Ecto neural progenitor cell (in vitro differentiated cells): ENCODE results near the gene SLC9B2.
A peak's percentile ranks its signal among the peaks of the same experiment; 100 is the strongest.
"Not testable (repeated sequence)": the region's sequence is repeated elsewhere in the genome, so short reads cannot be mapped to it uniquely, and the experiment has no call there.

Experiments
- DNase-seq: peaks from one replicate; pipeline ENCODE4 v3.0.0-alpha.2; 2018; ENCODE audit warnings: low spot score

SLC9B2 gene

DNA sequence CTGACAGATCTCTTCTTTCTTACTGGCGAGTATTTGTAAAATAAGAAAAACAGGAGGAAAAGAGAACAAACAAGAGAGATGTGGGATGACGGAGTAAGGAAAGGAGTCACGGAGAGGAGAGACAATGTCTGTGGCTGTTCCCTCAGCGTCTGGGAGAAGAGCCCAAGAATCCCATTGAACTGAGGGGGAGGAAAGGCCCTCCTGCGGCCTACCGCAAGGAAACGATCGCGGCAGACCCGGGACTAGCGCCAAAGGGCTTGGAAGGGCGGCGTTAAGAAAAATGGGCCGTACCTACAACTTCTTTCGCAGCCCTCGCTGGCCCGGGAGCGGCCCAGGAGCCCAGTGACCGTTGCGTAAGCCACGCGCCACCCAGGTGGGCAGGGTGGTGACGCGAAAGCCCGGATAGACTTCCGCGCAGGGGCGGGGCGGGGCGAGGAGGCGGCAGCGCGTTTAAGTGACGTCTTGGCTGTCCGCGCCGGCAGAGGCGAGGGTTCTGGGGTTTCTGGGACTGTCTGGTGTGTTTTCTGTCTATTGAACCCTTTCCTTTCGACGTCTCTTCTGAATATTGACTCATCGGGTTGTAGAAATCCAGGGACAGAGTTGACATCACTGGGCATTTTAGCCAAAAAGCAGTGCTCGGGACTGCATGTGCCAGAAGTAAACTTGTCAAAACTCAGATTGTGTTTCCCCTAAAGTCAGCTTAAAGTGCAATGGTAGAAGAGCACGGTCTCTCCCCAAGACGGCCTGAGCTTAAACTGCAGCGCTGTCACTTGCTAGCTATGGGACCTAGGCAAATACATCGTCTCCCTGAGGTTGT lies 57.0 kb downstream of the SLC9B2 start, which contains the start of gene SLC9B1:
TSS of gene SLC9B1 (minus strand) at position 398 of the 817 bp plus-strand sequence. CDS start 27,994 bp downstream, outside the sequence.
- DNase-seq: peak; percentile 52

DNA sequence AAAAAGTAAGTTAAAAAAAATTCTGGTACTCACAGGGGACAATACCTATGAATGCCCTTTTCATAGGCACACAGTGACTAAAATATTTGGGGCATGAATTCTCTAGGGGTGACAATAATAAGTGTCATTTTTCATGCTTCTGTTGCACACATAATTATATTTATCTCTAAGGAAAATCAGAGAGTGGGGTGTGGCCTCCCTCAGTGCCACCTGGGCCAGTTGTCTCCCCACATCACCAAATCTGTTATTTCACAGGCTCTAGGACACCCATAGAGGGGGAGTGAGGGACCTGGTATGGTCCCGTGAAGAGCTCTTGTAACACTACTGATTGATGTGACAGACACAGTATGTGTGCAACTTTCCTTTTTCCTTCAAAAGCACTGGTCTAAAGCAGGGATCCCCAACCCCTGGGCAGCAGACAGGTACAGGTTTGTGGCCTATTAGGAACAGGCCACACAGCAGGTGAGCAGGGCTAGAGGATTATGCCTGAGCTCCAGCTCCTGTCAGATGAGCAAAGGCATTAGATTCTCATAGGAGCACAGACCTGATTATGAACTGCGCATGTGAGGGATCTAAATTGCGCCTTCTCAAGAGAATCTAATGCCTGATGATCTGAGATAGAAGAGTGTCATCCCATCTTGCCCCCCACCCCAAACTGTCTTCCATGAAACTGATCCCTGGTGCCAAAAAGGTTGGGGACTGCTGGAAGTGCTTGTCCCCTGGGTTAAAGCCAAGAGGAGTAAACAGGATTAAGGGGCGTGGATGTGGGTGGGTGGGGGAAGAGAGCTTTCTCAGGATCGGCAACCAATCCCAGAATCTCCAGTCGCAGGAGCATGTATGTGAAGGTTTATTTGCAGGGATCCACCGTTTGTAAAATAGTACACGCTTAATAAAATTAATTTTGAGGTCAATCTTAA lies 57.9 kb downstream of the SLC9B2 start:
- DNase-seq: no peak

DNA sequence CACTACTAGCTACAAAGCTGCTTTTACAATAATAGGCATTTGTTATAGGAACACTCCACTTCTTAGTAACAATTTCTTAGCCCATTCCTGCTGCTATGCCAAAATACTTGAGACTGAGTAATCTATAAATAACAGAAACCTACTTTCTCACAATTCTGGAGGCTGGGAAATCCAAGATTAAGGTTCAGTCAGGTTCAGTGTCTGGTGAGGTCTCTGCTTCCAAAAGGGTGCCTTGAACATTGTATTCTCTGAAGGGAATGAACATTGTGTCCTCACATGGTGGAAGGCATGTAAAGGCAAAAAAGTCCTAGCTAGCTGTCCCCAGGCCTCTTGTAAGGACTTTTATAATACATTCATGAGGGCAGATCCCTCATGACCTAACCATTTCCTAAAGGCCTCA lies 64.0 kb downstream of the SLC9B2 start:
- no peak for DNase-seq

GRCh38 chr4:103012060-103012459 lies 64.5 kb downstream of the SLC9B2 start:
- no peak for DNase-seq

DNA sequence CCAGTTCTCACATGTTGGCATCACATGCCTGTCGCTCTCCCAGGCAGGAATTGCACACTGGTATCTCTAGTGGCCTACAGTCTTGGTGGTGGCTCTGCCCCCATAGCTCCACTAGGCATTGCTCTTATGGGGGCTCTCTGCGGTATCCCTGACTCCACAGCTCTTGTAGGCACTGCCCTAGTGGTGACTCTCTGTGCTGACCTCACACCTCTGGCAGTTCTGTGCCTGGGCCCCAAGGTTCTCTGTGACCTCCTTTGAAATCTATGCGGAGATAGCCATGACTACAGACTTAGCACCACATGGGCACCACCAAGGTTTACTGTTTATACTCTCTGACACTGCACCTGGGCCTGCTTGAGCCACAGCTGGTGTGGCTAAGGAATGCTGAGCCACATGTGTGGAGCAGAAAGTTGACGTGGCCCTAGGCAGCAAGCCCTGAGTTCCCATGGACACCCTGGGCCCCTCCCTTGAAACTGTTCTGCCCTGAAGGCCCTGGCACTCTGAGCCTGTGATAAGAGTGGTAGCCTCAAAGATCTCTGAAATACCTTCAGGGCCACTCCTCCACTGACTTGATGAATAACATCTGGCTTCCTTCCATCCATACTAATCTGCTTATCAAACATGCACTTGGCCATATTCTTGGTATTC lies 65.1 kb downstream of the SLC9B2 start:
- DNase-seq: no peak

- DNase-seq: no peak
Measured at GRCh38 chr4:103010804-103011203, 65.8 kb downstream of the SLC9B2 start.

GRCh38 chr4:103008875-103009729 lies 67.5 kb downstream of the SLC9B2 start:
- DNase-seq: no peak

- DNase-seq: no peak
Measured at GRCh38 chr4:103002551-103002950, 74.0 kb downstream of the SLC9B2 start.

DNA sequence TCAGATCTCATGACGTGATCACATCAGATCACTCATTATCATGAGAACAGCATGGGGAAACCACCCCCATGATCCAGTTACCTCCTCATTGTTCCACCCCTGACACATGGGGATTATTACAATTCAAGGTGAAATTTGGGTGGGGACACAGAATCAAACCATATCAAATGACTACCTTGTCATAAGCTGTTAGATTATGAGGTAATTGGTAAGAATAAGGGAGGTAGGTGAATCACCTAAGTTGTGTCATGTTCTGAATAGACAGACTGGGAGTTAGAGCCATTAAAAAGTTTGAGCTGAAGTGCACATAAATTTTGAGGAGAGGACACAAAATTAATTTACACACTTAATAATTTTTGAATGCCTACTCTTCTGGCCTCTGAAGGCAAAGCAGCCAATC lies 81.8 kb downstream of the SLC9B2 start:
- DNase-seq: no peak

DNA sequence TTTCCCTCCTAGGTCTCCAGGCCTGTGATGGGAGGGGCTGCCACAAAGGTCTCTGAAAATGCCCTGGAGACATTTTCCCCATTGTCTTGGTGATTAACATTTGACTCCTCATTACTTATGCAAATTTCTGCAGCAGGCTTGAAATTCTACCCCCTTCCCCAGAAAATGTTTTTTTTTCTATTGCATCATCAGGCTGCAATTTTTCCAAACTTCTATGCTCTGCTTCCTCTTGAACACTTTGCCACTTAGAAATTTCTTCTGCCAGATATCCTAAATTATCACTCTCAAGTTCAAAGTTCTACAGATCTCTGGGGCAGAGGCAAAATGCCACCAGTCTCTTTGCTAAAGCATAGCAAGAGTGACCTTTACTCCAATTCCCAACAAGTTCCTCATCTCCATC lies 82.6 kb downstream of the SLC9B2 start:
- DNase-seq: not testable (repeated sequence)

DNA sequence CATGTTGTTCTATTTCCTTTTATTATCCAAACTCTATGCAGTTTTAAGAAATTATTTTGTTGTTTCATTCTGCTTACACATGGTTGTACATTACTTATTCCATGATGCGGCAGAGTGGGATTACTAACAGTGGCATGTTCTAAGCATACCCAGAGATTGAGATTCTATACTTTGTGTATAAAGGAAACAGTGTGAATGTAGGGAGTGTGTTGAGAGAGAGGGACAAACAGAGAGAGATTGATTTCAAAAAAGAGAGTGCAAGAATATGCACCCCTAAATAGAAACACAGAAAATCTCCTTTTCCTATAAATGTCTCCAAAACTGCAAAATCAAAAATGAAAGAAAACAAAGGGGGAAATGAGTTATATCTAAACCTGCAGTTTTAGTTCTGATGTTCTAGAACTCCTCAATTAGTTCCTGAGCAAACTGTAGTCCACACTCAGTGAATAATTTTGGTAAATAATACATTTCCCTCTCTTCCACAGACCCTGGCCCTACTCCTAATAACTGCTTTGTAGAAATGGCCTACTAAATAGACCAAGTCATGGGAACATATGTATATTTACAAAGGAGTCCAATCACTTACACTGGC lies 88.0 kb downstream of the SLC9B2 start:
- no peak for DNase-seq

DNA sequence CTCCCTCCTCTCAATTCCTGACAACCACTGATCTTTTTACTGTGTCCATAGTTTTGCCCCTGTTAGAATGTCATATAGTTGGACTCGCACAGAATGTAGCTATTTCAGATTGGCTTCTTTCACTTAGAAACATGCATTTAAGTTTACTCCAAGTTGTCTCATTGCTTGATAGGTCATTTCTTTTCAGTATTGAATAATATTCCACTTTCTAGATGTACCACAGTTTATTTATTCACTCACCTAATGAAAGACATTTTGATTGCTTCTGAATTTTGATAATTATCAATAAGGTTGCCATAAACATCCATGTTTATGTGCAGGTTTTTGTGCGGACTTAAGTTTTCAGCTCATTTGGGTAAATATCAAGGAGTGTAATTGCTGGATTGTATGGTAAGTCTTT lies 95.6 kb downstream of the SLC9B2 start:
- no peak for DNase-seq
